DND-41 (cell line): Measurements from ENCODE around the gene WDFY4.

ENCODE experiments used
- ATAC-seq: fragments of 200-7000 bp; cut with Tn5 transposase; 3 replicates; pipeline ENCODE4 v1.9.1; 2021; ENCODE audit warnings: low read depth; ENCODE audit not compliant: insufficient read depth
- DNase-seq: peaks from one replicate; pipeline ENCODE4 v3.0.0-alpha.2; 2020
- H2AFZ ChIP-seq: 2 replicates; pipeline ENCODE4 v1.6.0; 2012; ENCODE audit warnings: low read depth, low read length
- H3K27ac ChIP-seq: 2 replicates; pipeline ENCODE4 v1.5.1; 2012; ENCODE audit warnings: low read length, inconsistent platforms
- H3K27me3 ChIP-seq: fragments of 200-600 bp; sonication (generic); 2 replicates; pipeline ENCODE4 v1.6.0; 2012; ENCODE audit warnings: low read length, mild to moderate bottlenecking, inconsistent platforms; ENCODE audit not compliant: insufficient read depth, poor library complexity
- H3K36me3 ChIP-seq: 2 replicates; pipeline ENCODE4 v1.5.1; 2012; ENCODE audit warnings: low read length, inconsistent platforms; ENCODE audit not compliant: insufficient read depth
- H3K4me1 ChIP-seq: 2 replicates; pipeline ENCODE4 v1.5.1; 2012; ENCODE audit warnings: mild to moderate bottlenecking, low read length; ENCODE audit not compliant: insufficient read depth
- H3K4me2 ChIP-seq: 2 replicates; pipeline ENCODE4 v1.6.0; 2012; ENCODE audit warnings: mild to moderate bottlenecking, moderate library complexity, low read length, inconsistent platforms; ENCODE audit not compliant: insufficient read depth
- H3K4me3 ChIP-seq, 2 experiments: fragments of 200-600 bp in 1 of 2; shearing (Covaris generic) in 1 of 2; 2 replicates each; pipeline ENCODE4 v1.5.1; 2012 to 2016; ENCODE audit warnings: inconsistent platforms in 2 of 2, low read length in 2 of 2, mild to moderate bottlenecking in 2 of 2, low read depth in 1 of 2, moderate library complexity in 1 of 2
- H3K79me2 ChIP-seq: 2 replicates; pipeline ENCODE4 v1.6.0; 2012; ENCODE audit warnings: low read length, inconsistent platforms; ENCODE audit not compliant: insufficient read depth
- H3K9ac ChIP-seq: 2 replicates; pipeline ENCODE4 v1.6.0; 2012; ENCODE audit warnings: low read depth, mild to moderate bottlenecking, inconsistent platforms, low read length, moderate library complexity
- H3K9me3 ChIP-seq: 2 replicates; pipeline ENCODE4 v1.5.1; 2012; ENCODE audit warnings: low read length, moderate library complexity, mild to moderate bottlenecking, inconsistent platforms; ENCODE audit not compliant: insufficient read depth, severe bottlenecking
- H4K20me1 ChIP-seq: 2 replicates; pipeline ENCODE4 v1.6.0; 2012; ENCODE audit warnings: low read length; ENCODE audit not compliant: insufficient read depth
- CTCF ChIP-seq: IDR thresholded peaks from 2 replicates; pipeline ENCODE4 v1.5.1; 2012; ENCODE audit warnings: borderline replicate concordance, low read length, moderate library complexity, mild to moderate bottlenecking; ENCODE audit not compliant: poor library complexity, severe bottlenecking; ENCODE audit errors: extremely low read depth
- EZH2 ChIP-seq: IDR thresholded peaks from 3 replicates; pipeline ENCODE4 v1.6.1; 2012; ENCODE audit warnings: borderline replicate concordance, low read depth, mild to moderate bottlenecking, moderate library complexity, low read length, inconsistent platforms; ENCODE audit not compliant: severe bottlenecking

WDFY4 gene

GRCh38 chr10:48731654-48732053 is 47.0 kb downstream of the WDFY4 start:
- Histone ChIP-seq H3K4me1 (no peaks in the 10 kb centered on the region), H3K27ac (no peak overlapping the region), H3K4me3 (no peak overlapping the region), H3K27me3 (no peaks in the 10 kb centered on the region), H4K20me1 (no peaks in the 10 kb centered on the region), H3K4me2 (no peak overlapping the region), H2AFZ (no peak overlapping the region), H3K36me3 (no peaks in the 10 kb centered on the region), H3K79me2 (no peaks in the 10 kb centered on the region), H3K9ac (no peak overlapping the region), H3K9me3 (no peaks in the 10 kb centered on the region)
- no peak for DNase-seq
- TF ChIP-seq CTCF (no peak), EZH2 (no peak)
- no peak for ATAC-seq

GRCh38 chr10:48733329-48733728 is 48.7 kb downstream of the WDFY4 start:
- H3K4me3 ChIP-seq: no peak overlapping the region
- H3K27me3 ChIP-seq: peaks cover 8% of the 10 kb centered on the region
- H2AFZ ChIP-seq: no peak overlapping the region
- no peak for DNase-seq
- TF ChIP-seq CTCF (no peak), EZH2 (no peak)
- H4K20me1 ChIP-seq: no peaks in the 10 kb centered on the region
- no peak for ATAC-seq
- no peaks in the 10 kb centered on the region for H3K79me2 ChIP-seq
- H3K4me2 ChIP-seq: no peak overlapping the region
- no peaks in the 10 kb centered on the region for H3K36me3 ChIP-seq
- no peaks in the 10 kb centered on the region for H3K4me1 ChIP-seq
- no peak overlapping the region for H3K27ac ChIP-seq
- H3K9me3 ChIP-seq: no peaks in the 10 kb centered on the region
- no peak overlapping the region for H3K9ac ChIP-seq

- Histone ChIP-seq H3K4me3 (no peak overlapping the region), H3K9ac (no peak overlapping the region), H3K27me3 (peaks cover 8% of the 10 kb centered on the region), H2AFZ (no peak overlapping the region), H4K20me1 (no peaks in the 10 kb centered on the region), H3K27ac (no peak overlapping the region), H3K79me2 (no peaks in the 10 kb centered on the region), H3K9me3 (no peaks in the 10 kb centered on the region), H3K4me1 (no peaks in the 10 kb centered on the region), H3K36me3 (no peaks in the 10 kb centered on the region), H3K4me2 (no peak overlapping the region)
- no peak for DNase-seq
- ATAC-seq: no peak
- TF ChIP-seq CTCF (no peak), EZH2 (no peak)
Measured at GRCh38 chr10:48735836-48736390, 51.2 kb downstream of the WDFY4 start.

GRCh38 chr10:48736596-48736995 is 51.9 kb downstream of the WDFY4 start:
- no peaks in the 10 kb centered on the region for H3K9me3 ChIP-seq
- H3K4me1 ChIP-seq: no peaks in the 10 kb centered on the region
- H3K9ac ChIP-seq: no peak overlapping the region
- H3K27ac ChIP-seq: no peak overlapping the region
- H4K20me1 ChIP-seq: no peaks in the 10 kb centered on the region
- TF ChIP-seq EZH2: no peak
- no peak for TF ChIP-seq CTCF
- H3K4me3 ChIP-seq: no peak overlapping the region
- no peak overlapping the region for H3K4me2 ChIP-seq
- H3K79me2 ChIP-seq: no peaks in the 10 kb centered on the region
- H3K36me3 ChIP-seq: no peaks in the 10 kb centered on the region
- no peak for ATAC-seq
- H2AFZ ChIP-seq: no peak overlapping the region
- peaks cover 8% of the 10 kb centered on the region for H3K27me3 ChIP-seq
- DNase-seq: no peak
